ENCODE measurements around the gene ZSCAN30. TPM values are rescaled to one million over a fixed set of nuclear protein-coding genes. Genes with fewer than 3 reads are reported as not detected.

The ZSCAN30 gene
- polyA plus RNA-seq, 3 donors from 2014 or later, result 3.4 to 4.7 TPM; not detected in 1

- H3K9me3 Mint-ChIP-seq, result peaks cover 0 to 11% (median 0%) of the 10 kb centered on the region in 6 donors
- H3K27ac Mint-ChIP-seq, result no peak overlapping the region
- DNase-seq, result no peak
- H3K4me3 Mint-ChIP-seq, result no peak overlapping the region
- peaks cover 0 to 5% (median 0%) of the 10 kb centered on the region in 3 donors for H3K27me3 Mint-ChIP-seq (ENCODE audit: low read depth in 3 of 3)
- H3K36me3 Mint-ChIP-seq, result peaks cover 0 to 6% (median 5%) of the 10 kb centered on the region in 3 donors
- H3K4me1 Mint-ChIP-seq, result no peaks in the 10 kb centered on the region
Measured at GRCh38 chr18:35203067-35203466, 87.0 kb downstream of the ZSCAN30 start.

GRCh38 chr18:35201256-35201931, 88.6 kb downstream of the ZSCAN30 start:
- H3K9me3 Mint-ChIP-seq, result peaks cover 0 to 11% (median 0%) of the 10 kb centered on the region in 6 donors
- H3K36me3 Mint-ChIP-seq, result peaks cover 0 to 6% (median 5%) of the 10 kb centered on the region in 3 donors
- peaks cover 0 to 5% (median 0%) of the 10 kb centered on the region in 3 donors for H3K27me3 Mint-ChIP-seq (ENCODE audit: low read depth in 3 of 3)
- no peaks in the 10 kb centered on the region for H3K4me1 Mint-ChIP-seq
- H3K27ac Mint-ChIP-seq, result no peak overlapping the region
- no peak for DNase-seq
- no peak overlapping the region for H3K4me3 Mint-ChIP-seq

Other genes starting within 250 kb of the ZSCAN30 start
- 100 to 1,000 TPM; 134 to 265 (median 224) TPM for gene MAPRE2, start 248.8 kb downstream of the ZSCAN30 start, polyA plus RNA-seq
- 1 to 10 TPM; 2.7 to 8.1 (median 4.2) TPM for gene ZNF397, start 49.2 kb downstream of the ZSCAN30 start, polyA plus RNA-seq
- gene ZNF24, start 54.2 kb upstream of the ZSCAN30 start, polyA plus RNA-seq, result 10 to 100 TPM; 46.4 to 83.3 (median 76.7) TPM
- gene ZNF396, start 87.1 kb upstream of the ZSCAN30 start, polyA plus RNA-seq, result 1 to 10 TPM in 1 of 3 donors, under 1 TPM in 1, not detected in 1; 0.53 to 1.0 TPM
- gene INO80C, start 207.7 kb upstream of the ZSCAN30 start, polyA plus RNA-seq, result 10 to 100 TPM; 12.7 to 28.6 (median 24.6) TPM

All from immature natural killer cell (primary cell).